B cell (primary cell): ENCODE results near the gene ARHGEF19.

ENCODE experiments used
- EZH2 ChIP-seq: IDR thresholded peaks from 2 replicates; pipeline ENCODE4 v1.6.1; 2012; ENCODE audit warnings: borderline replicate concordance, low read depth, mild to moderate bottlenecking, moderate library complexity, low read length; ENCODE audit not compliant: insufficient read depth, poor library complexity, severe bottlenecking
- TF ChIP-seq, protein P1 (sequence below): fragments of 200-600 bp; IDR thresholded peaks from one replicate; pipeline ENCODE4 v1.8.0; 2022; ENCODE audit warnings: antibody characterized with exemption, mild to moderate bottlenecking

DNA sequence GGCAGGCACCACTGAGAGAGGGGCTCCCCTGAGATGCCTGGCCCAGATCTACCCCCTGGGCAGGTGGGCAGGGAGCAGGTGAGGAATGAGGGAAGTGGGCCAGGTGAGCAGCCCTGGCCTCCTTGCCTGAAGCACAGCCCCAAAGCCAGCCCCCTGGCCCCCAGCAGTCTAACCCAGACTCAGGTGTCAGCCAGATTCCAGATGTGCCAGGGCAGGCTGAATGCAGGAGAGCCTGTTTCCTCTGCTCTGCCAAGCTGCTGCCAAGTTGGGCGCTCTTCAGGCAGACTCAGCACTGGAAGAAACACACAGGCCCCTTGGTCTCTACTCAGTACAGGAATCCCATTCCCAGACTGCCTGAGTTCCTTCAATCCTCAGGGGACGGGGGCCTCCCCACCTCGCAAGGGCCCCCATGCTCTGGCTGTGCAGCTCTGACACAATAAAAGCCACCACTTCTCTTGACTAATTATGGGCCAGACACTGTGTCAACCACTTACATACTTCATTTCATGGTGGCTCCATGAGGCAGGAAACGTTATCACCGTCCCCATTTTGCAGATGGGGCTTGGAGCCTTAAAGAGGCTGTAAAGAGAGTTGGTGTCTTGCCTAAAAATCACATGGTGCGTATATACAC, 20.4 kb downstream of the ARHGEF19 start:
- TF ChIP-seq EZH2: no peak
- TF ChIP-seq, protein P1, sequence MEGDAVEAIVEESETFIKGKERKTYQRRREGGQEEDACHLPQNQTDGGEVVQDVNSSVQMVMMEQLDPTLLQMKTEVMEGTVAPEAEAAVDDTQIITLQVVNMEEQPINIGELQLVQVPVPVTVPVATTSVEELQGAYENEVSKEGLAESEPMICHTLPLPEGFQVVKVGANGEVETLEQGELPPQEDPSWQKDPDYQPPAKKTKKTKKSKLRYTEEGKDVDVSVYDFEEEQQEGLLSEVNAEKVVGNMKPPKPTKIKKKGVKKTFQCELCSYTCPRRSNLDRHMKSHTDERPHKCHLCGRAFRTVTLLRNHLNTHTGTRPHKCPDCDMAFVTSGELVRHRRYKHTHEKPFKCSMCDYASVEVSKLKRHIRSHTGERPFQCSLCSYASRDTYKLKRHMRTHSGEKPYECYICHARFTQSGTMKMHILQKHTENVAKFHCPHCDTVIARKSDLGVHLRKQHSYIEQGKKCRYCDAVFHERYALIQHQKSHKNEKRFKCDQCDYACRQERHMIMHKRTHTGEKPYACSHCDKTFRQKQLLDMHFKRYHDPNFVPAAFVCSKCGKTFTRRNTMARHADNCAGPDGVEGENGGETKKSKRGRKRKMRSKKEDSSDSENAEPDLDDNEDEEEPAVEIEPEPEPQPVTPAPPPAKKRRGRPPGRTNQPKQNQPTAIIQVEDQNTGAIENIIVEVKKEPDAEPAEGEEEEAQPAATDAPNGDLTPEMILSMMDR: no peak
